WTC11 (cell line): ENCODE data around the gene ACBD6. TPM values are rescaled to one million over a fixed set of nuclear protein-coding genes. Genes with fewer than 3 reads are reported as not detected.

Experiments
- ATAC-seq: fragments of 200-7000 bp; cut with Tn5 transposase; 2 replicates; pipeline ENCODE4 v1.10.0; 2021; ENCODE audit warnings: mild to moderate bottlenecking, moderate library complexity
- CTCF ChIA-PET: fragments of 300-600 bp; sonication (Branson Sonifier 250); formaldehyde crosslinking; loops from one replicate; lab custom pipeline; 2021; ENCODE audit warnings: antibody characterized with exemption; lab: Charles Lee
- POLR2A ChIA-PET: fragments of 350-600 bp; sonication (Branson Sonifier 250); formaldehyde crosslinking; loops from one replicate; lab custom pipeline; 2021; ENCODE audit warnings: antibody characterized with exemption; lab: Charles Lee
- DNase-seq: peaks from one replicate; pipeline ENCODE4 v3.0.0; 2021; ENCODE audit warnings: low spot score
- H3K27ac Mint-ChIP-seq: 2 replicates; pipeline ENCODE4 v1.8.0; 2021; ENCODE audit warnings: mixed read lengths
- H3K27me3 Mint-ChIP-seq: 2 replicates; pipeline ENCODE4 v1.8.0; 2021; ENCODE audit warnings: low read depth, mild to moderate bottlenecking, moderate library complexity, mixed read lengths
- H3K36me3 Mint-ChIP-seq: 2 replicates; pipeline ENCODE4 v1.8.0; 2021; ENCODE audit warnings: mixed read lengths
- H3K4me1 Mint-ChIP-seq: 2 replicates; pipeline ENCODE4 v1.8.0; 2022; ENCODE audit warnings: mixed read lengths
- H3K4me3 Mint-ChIP-seq: 2 replicates; pipeline ENCODE4 v1.8.0; 2021; ENCODE audit warnings: mild to moderate bottlenecking, moderate library complexity, mixed read lengths
- H3K9me3 Mint-ChIP-seq: 2 replicates; pipeline ENCODE4 v1.8.0; 2021; ENCODE audit warnings: mixed read lengths
- AFF4 ChIP-seq: sonication (generic); formaldehyde crosslinking; IDR thresholded peaks from 2 replicates; pipeline ENCODE4 v1.8.1; 2023; ENCODE audit warnings: mild to moderate bottlenecking, missing genetic modification reagents, borderline replicate concordance
- AR ChIP-seq: fragments of 250-450 bp; sonication (Bioruptor Pico); IDR thresholded peaks from 2 replicates; pipeline ENCODE4 v1.9.0; 2021; ENCODE audit warnings: mild to moderate bottlenecking
- CREB1 ChIP-seq: sonication (generic); formaldehyde crosslinking; IDR thresholded peaks from 2 replicates; pipeline ENCODE4 v1.8.0; 2023; ENCODE audit warnings: mild to moderate bottlenecking, missing genetic modification reagents
- E2F5 ChIP-seq: sonication (generic); formaldehyde crosslinking; IDR thresholded peaks from 2 replicates; pipeline ENCODE4 v1.8.1; 2022; ENCODE audit warnings: mild to moderate bottlenecking, moderate library complexity, missing genetic modification reagents
- ELF4 ChIP-seq: sonication (generic); formaldehyde crosslinking; IDR thresholded peaks from 2 replicates; pipeline ENCODE4 v1.8.1; 2022; ENCODE audit warnings: low read depth, mild to moderate bottlenecking, moderate library complexity, missing genetic modification reagents
- ESRRA ChIP-seq: sonication (generic); formaldehyde crosslinking; IDR thresholded peaks from 2 replicates; pipeline ENCODE4 v1.8.1; 2022; ENCODE audit warnings: mild to moderate bottlenecking, missing genetic modification reagents, borderline replicate concordance
- ETV6 ChIP-seq: sonication (generic); formaldehyde crosslinking; IDR thresholded peaks from 2 replicates; pipeline ENCODE4 v1.8.1; 2022; ENCODE audit warnings: mild to moderate bottlenecking, missing genetic modification reagents
- GTF2I ChIP-seq: fragments of 250-450 bp; sonication (Bioruptor Pico); conservative IDR thresholded peaks from 2 replicates; pipeline ENCODE4 v1.4.0; 2021; ENCODE audit warnings: mild to moderate bottlenecking
- MLX ChIP-seq: sonication (generic); formaldehyde crosslinking; IDR thresholded peaks from 2 replicates; pipeline ENCODE4 v1.8.1; 2023; ENCODE audit warnings: mild to moderate bottlenecking, missing genetic modification reagents, moderate library complexity
- MYBL2 ChIP-seq: sonication (generic); formaldehyde crosslinking; IDR thresholded peaks from 2 replicates; pipeline ENCODE4 v1.8.1; 2023; ENCODE audit warnings: mild to moderate bottlenecking, moderate library complexity, missing genetic modification reagents
- NR2C2 ChIP-seq: sonication (generic); formaldehyde crosslinking; IDR thresholded peaks from 2 replicates; pipeline ENCODE4 v1.8.0; 2022; ENCODE audit warnings: mild to moderate bottlenecking, missing genetic modification reagents
- PRRX2 ChIP-seq: fragments of 250-450 bp; sonication (Bioruptor Pico); IDR thresholded peaks from 2 replicates; pipeline ENCODE4 v1.8.0; 2021; ENCODE audit warnings: mild to moderate bottlenecking
- RELA ChIP-seq: sonication (generic); formaldehyde crosslinking; IDR thresholded peaks from 2 replicates; pipeline ENCODE4 v1.8.1; 2022; ENCODE audit warnings: missing genetic modification reagents, mild to moderate bottlenecking, borderline replicate concordance
- RORB ChIP-seq: fragments of 250-450 bp; sonication (Bioruptor Pico); IDR thresholded peaks from 2 replicates; pipeline ENCODE4 v1.9.0; 2021; ENCODE audit warnings: mild to moderate bottlenecking
- SMAD3 ChIP-seq: sonication (generic); formaldehyde crosslinking; IDR thresholded peaks from 2 replicates; pipeline ENCODE4 v1.8.0; 2022; ENCODE audit warnings: missing genetic modification reagents, mild to moderate bottlenecking, borderline replicate concordance
- SP1 ChIP-seq: sonication (generic); formaldehyde crosslinking; conservative IDR thresholded peaks from 2 replicates; pipeline ENCODE4 v1.8.1; 2022; ENCODE audit warnings: missing genetic modification reagents
- USF1 ChIP-seq: sonication (generic); formaldehyde crosslinking; IDR thresholded peaks from 2 replicates; pipeline ENCODE4 v1.8.0; 2022; ENCODE audit warnings: mild to moderate bottlenecking, missing genetic modification reagents
- ZBTB21 ChIP-seq: sonication (generic); formaldehyde crosslinking; IDR thresholded peaks from 2 replicates; pipeline ENCODE4 v1.8.1; 2023; ENCODE audit warnings: mild to moderate bottlenecking, missing genetic modification reagents, borderline replicate concordance
- ZBTB43 ChIP-seq: sonication (generic); formaldehyde crosslinking; IDR thresholded peaks from 2 replicates; pipeline ENCODE4 v1.8.1; 2023; ENCODE audit warnings: mild to moderate bottlenecking, missing genetic modification reagents
- ZNF138 ChIP-seq: sonication (generic); formaldehyde crosslinking; conservative IDR thresholded peaks from 2 replicates; pipeline ENCODE4 v1.8.1; 2022; ENCODE audit warnings: mild to moderate bottlenecking, moderate library complexity, missing genetic modification reagents
- ZNF263 ChIP-seq: sonication (generic); formaldehyde crosslinking; IDR thresholded peaks from 2 replicates; pipeline ENCODE4 v1.8.1; 2022; ENCODE audit warnings: low read depth, mild to moderate bottlenecking, moderate library complexity, missing genetic modification reagents
- ZNF416 ChIP-seq: fragments of 250-450 bp; sonication (Bioruptor Pico); IDR thresholded peaks from 2 replicates; pipeline ENCODE4 v1.9.0; 2021; ENCODE audit warnings: mild to moderate bottlenecking, inconsistent platforms
- ZNF423 ChIP-seq: fragments of 250-450 bp; sonication (Bioruptor Pico); IDR thresholded peaks from 2 replicates; pipeline ENCODE4 v2.1.2; 2022; ENCODE audit warnings: mild to moderate bottlenecking, moderate library complexity
- total RNA-seq: library from RNA; stranded (reverse); gene quantifications from 3 replicates; pipeline ENCODE4 v1.2.3, GENCODE V29; 2021

Gene ACBD6
- total RNA-seq, 1 experiment from 2014 or later = 53.5 TPM

GRCh38 chr1:180279651-180280050, 222.7 kb downstream of the ACBD6 start:
- ChIA-PET POLR2A (no interaction called here), CTCF (interaction anchor here (0.9 kb wide), 1 partner anchor 9 kb away, joined by 3 read pairs; no protein-coding TSS in a partner anchor)
- peaks cover 13% of the 10 kb centered on the region for H3K9me3 Mint-ChIP-seq
- no peaks in the 10 kb centered on the region for H3K27me3 Mint-ChIP-seq
- H3K36me3 Mint-ChIP-seq = peaks cover 29% of the 10 kb centered on the region
- TF ChIP-seq ELF4 (CRISPR knock-in tag) (no peak), ZNF416 (no peak), ETV6 (CRISPR knock-in tag) (no peak), RELA (CRISPR knock-in tag) (no peak), PRRX2 (CRISPR knock-in tag) (no peak), SMAD3 (CRISPR knock-in tag) (no peak), ZBTB43 (CRISPR knock-in tag) (no peak), ZNF138 (CRISPR knock-in tag) (no peak), GTF2I (CRISPR knock-in tag) (no peak), ZBTB21 (CRISPR knock-in tag) (no peak), E2F5 (CRISPR knock-in tag) (no peak), ZNF423 (CRISPR knock-in tag) (no peak)
- no peak overlapping the region for H3K4me3 Mint-ChIP-seq
- ATAC-seq (no peak), DNase-seq (no peak)
- peaks cover 35% of the 10 kb centered on the region for H3K4me1 Mint-ChIP-seq
- H3K27ac Mint-ChIP-seq = no peak overlapping the region

- Mint-ChIP-seq H3K4me3 (no peak overlapping the region), H3K9me3 (peaks cover 13% of the 10 kb centered on the region), H3K4me1 (peaks cover 35% of the 10 kb centered on the region), H3K27ac (no peak overlapping the region)
- ChIA-PET CTCF (interaction anchor here (0.5 to 1.9 kb wide), 7 partner anchors 11 to 693 kb away, joined by 3 to 7 read pairs (median 4); no protein-coding TSS in a partner anchor), POLR2A (interaction anchor here (0.7 to 1.0 kb wide), 2 partner anchors 11 to 56 kb away, joined by 3 to 4 read pairs; no protein-coding TSS in a partner anchor)
- DNase-seq = no peak
- no peak for TF ChIP-seq NR2C2
- no peak for TF ChIP-seq MLX (CRISPR knock-in tag)
- no peak for TF ChIP-seq RORB (CRISPR knock-in tag)
- no peak for TF ChIP-seq ESRRA (CRISPR knock-in tag)
- no peak for TF ChIP-seq USF1
- TF ChIP-seq CREB1 = no peak
- TF ChIP-seq SP1 = no peak
- TF ChIP-seq, all 79 proteins: peak for 0
- H3K27me3 Mint-ChIP-seq = no peaks in the 10 kb centered on the region
- no peak for ATAC-seq
- H3K36me3 Mint-ChIP-seq = peaks cover 36% of the 10 kb centered on the region
Observed at GRCh38 chr1:180278596-180279395, 223.6 kb downstream of the ACBD6 start.

- Mint-ChIP-seq H3K4me1 (peaks cover 32% of the 10 kb centered on the region), H3K27ac (peak overlapping the region; percentile 84), H3K4me3 (no peak overlapping the region), H3K27me3 (no peaks in the 10 kb centered on the region), H3K36me3 (peaks cover 43% of the 10 kb centered on the region), H3K9me3 (peaks cover 13% of the 10 kb centered on the region)
- ChIA-PET POLR2A (interaction anchor here (0.7 to 1.0 kb wide), 3 partner anchors 10 to 74 kb away, joined by 3 to 4 read pairs (median 3); no protein-coding TSS in a partner anchor), CTCF (interaction anchor here (0.5 to 1.9 kb wide), 9 partner anchors 12 to 692 kb away, joined by 3 to 7 read pairs (median 4); no protein-coding TSS in a partner anchor)
- no peak for DNase-seq
- peak; percentile 13; the same call in 1 of the 2 replicates for ATAC-seq
- TF ChIP-seq AR (CRISPR knock-in tag) (no peak), MYBL2 (CRISPR knock-in tag) (no peak), AFF4 (CRISPR knock-in tag) (no peak), ZNF263 (no peak)
Observed at GRCh38 chr1:180278194-180278515, 224.2 kb downstream of the ACBD6 start.
